Erythroblast (primary cell): ENCODE measurements around the gene GDPD5.

Experiments
- GATA1 ChIP-seq: IDR thresholded peaks from 2 replicates; pipeline ENCODE4 v1.6.1; 2011; ENCODE audit warnings: low read depth, mild to moderate bottlenecking, control low read depth, low read length, moderate library complexity
- POLR2A ChIP-seq: IDR thresholded peaks from 2 replicates; pipeline ENCODE4 v1.6.1; 2011; ENCODE audit warnings: mild to moderate bottlenecking, low read length

DNA sequence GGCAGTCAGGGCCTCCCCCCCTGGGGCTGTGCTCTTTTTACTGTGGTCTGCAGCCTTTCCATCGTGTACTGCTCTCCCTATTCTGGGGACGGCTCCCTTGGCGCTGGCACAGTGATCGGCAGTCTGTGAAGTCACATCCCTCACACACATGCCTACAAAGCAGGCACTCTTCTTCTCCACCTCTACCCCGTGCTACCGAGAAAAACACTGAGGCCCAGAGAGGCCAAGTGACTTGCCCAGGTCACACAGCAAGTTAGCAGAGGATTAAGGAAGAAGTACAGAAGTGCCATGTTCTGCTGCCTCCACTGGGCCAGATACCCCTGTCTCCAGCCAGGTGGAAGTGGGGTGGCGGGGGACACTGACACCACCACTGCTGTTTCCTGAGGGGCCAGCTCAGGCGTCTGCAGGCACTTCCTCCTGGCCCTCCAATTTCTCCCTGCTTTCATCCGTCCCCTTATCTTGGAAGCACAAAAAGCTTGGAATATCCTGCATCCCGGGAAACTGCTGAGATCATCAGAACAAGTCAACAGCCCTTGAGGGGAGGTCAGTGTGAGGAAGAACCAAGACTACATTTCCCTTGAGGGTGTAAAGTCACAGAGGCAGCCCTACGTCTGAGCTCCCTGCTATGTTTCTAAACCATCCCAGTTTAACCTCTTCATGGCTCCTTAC is 62.5 kb downstream of the GDPD5 start:
- TF ChIP-seq POLR2A, result no peak
- no peak for TF ChIP-seq GATA1
